Liver (tissue), 9 donors: ENCODE results near the gene STARD9. TPM values are rescaled to one million over a fixed set of nuclear protein-coding genes. Genes with fewer than 3 reads are reported as not detected.

Experiments used
- DNase-seq: peaks from one replicate; pipeline ENCODE4 v3.0.0-alpha.2; 2017; ENCODE audit warnings: low spot score
- H3K27ac ChIP-seq, 2 donors: one replicate each; pipeline ENCODE4 v1.7.0; 2013; ENCODE audit warnings: inconsistent platforms in 2 of 2, low read length in 2 of 2, control low read depth in 1 of 2, low read depth in 1 of 2, mild to moderate bottlenecking in 1 of 2
- H3K27me3 ChIP-seq, 4 donors: one replicate each; pipeline versions ENCODE4 v1.6.1 to v1.7.0; 2013; ENCODE audit warnings: low read length in 3 of 4, inconsistent platforms in 1 of 4, mild to moderate bottlenecking in 1 of 4, moderate library complexity in 1 of 4; ENCODE audit not compliant: control insufficient read depth in 4 of 4, insufficient read depth in 4 of 4
- H3K36me3 ChIP-seq, 4 donors: one replicate each; pipeline versions ENCODE4 v1.6.1 to v1.7.0; 2013; ENCODE audit warnings: low read length in 3 of 4, mild to moderate bottlenecking in 3 of 4, low read depth in 1 of 4, moderate library complexity in 1 of 4; ENCODE audit not compliant: control insufficient read depth in 4 of 4, insufficient read depth in 3 of 4
- H3K4me1 ChIP-seq, 4 donors: one replicate each; pipeline versions ENCODE4 v1.6.1 to v1.7.0; 2013; ENCODE audit warnings: low read length in 3 of 4, mild to moderate bottlenecking in 3 of 4, moderate library complexity in 1 of 4; ENCODE audit not compliant: control insufficient read depth in 4 of 4, insufficient read depth in 4 of 4
- H3K4me3 ChIP-seq, 3 donors: one replicate each; pipeline versions ENCODE4 v1.6.1 to v1.7.0; 2013; ENCODE audit warnings: low read length in 3 of 3, control low read depth in 1 of 3, low read depth in 1 of 3, mild to moderate bottlenecking in 1 of 3
- H3K9ac ChIP-seq, 2 donors: one replicate each; pipeline ENCODE4 v1.7.0; 2013; ENCODE audit warnings: low read length in 2 of 2, mild to moderate bottlenecking in 2 of 2, moderate library complexity in 2 of 2, control low read depth in 1 of 2, low read depth in 1 of 2
- H3K9me3 ChIP-seq, 4 donors: one replicate each; pipeline versions ENCODE4 v1.6.1 to v1.7.0; 2013; ENCODE audit warnings: low read length in 3 of 4; ENCODE audit not compliant: control insufficient read depth in 4 of 4
- CTCF ChIP-seq: fragments of 150-350 bp; IDR thresholded peaks from 2 replicates; pipeline ENCODE4 v1.5.1; 2017; ENCODE audit warnings: improper control_type of control experiment, low read depth, low read length; ENCODE audit not compliant: missing input control
- FOXA1 ChIP-seq: IDR thresholded peaks from 2 replicates; pipeline ENCODE4 v1.6.1; 2016; ENCODE audit warnings: antibody characterized with exemption
- FOXA2 ChIP-seq: IDR thresholded peaks from 2 replicates; pipeline ENCODE4 v1.6.1; 2016; ENCODE audit warnings: antibody characterized with exemption
- GABPA ChIP-seq, 2 donors: IDR thresholded peaks in 1 of 2; conservative IDR thresholded peaks in 1 of 2; 2 replicates each; pipeline ENCODE4 v1.6.1; 2016; ENCODE audit warnings: antibody characterized with exemption in 2 of 2, mild to moderate bottlenecking in 1 of 2, moderate library complexity in 1 of 2
- HNF4G ChIP-seq: IDR thresholded peaks from 2 replicates; pipeline ENCODE4 v1.6.1; 2016; ENCODE audit warnings: antibody characterized with exemption
- JUND ChIP-seq, 2 donors: IDR thresholded peaks; 2 replicates each; pipeline ENCODE4 v1.6.1; 2016; ENCODE audit warnings: antibody characterized with exemption in 2 of 2
- MAX ChIP-seq: IDR thresholded peaks from 2 replicates; pipeline ENCODE4 v1.6.1; 2016; ENCODE audit warnings: antibody characterized with exemption
- NR2F2 ChIP-seq: IDR thresholded peaks from 2 replicates; pipeline ENCODE4 v1.6.1; 2016; ENCODE audit warnings: antibody characterized with exemption
- REST ChIP-seq: IDR thresholded peaks from 2 replicates; pipeline ENCODE4 v1.6.1; 2016; ENCODE audit warnings: antibody characterized with exemption, mild to moderate bottlenecking
- RXRA ChIP-seq, 2 donors: IDR thresholded peaks; 2 replicates each; pipeline ENCODE4 v1.6.1; 2017 to 2018; ENCODE audit warnings: antibody characterized with exemption in 2 of 2, mild to moderate bottlenecking in 1 of 2
- TAF1 ChIP-seq: conservative IDR thresholded peaks from 2 replicates; pipeline ENCODE4 v1.6.1; 2016; ENCODE audit warnings: antibody characterized with exemption, mild to moderate bottlenecking
- YY1 ChIP-seq: IDR thresholded peaks from 2 replicates; pipeline ENCODE4 v1.6.1; 2016; ENCODE audit warnings: antibody characterized with exemption, mild to moderate bottlenecking
- WGBS: extraction: QIAGEN DNeasy Blood & Tissue Kit; methylation state at CpG from one replicate; pipeline ENCODE4 v1.1.7; 2013; 5-methylcytosine and 5-hydroxymethylcytosine counted together
- polyA plus RNA-seq, 2 donors: library from polyadenylated mRNA; stranded (reverse) in 1 of 2; unstranded in 1 of 2; fragments of 200-250 nt in 1 of 2; fragments of >200 nt in 1 of 2; fragmentation: Nextera tagmentation in 1 of 2; extraction: Ambion mirVana in 1 of 2; gene quantifications; one replicate each; pipeline versions ENCODE4 v1.2.1 to v1.2.3, GENCODE V29; 2013 to 2015
- total RNA-seq, 2 donors: library from RNA; depleted of rRNA; stranded (reverse); fragments of >200 nt; gene quantifications; one replicate each; pipeline ENCODE4 v1.2.3, GENCODE V29; 2014
- donor health status: healthy.
- donor health status: healthy.
- donor health status: healthy.
- donor health status: healthy.
- donor health status: healthy.

Gene STARD9
- total and polyA plus RNA-seq, 4 donors: 0.26 to 3.9 (median 0.54) TPM

- TF ChIP-seq REST: no peak
- TF ChIP-seq YY1: no peak
- TF ChIP-seq RXRA (IDR thresholded peaks at IDR 0.05): no peak
- no peak for TF ChIP-seq GABPA (IDR thresholded peaks at IDR 0.05 in 1 of 2, conservative IDR thresholded peaks at IDR 0.05 in 1 of 2)
These were observed 135.3 kb downstream of the STARD9 start (continued) for GRCh38 chr15:42710662-42711061.

- DNase-seq: no peak
- H3K9ac ChIP-seq: no peak overlapping the region
- H3K4me1 ChIP-seq: peaks cover 0 to 2% (median 0%) of the 10 kb centered on the region in 4 donors
- H3K4me3 ChIP-seq: no peak overlapping the region
- no peak overlapping the region for H3K27ac ChIP-seq
- no peaks in the 10 kb centered on the region for H3K27me3 ChIP-seq
- TF ChIP-seq HNF4G: no peak
- no peak for TF ChIP-seq TAF1
- TF ChIP-seq CTCF: no peak
- no peaks in the 10 kb centered on the region for H3K36me3 ChIP-seq
- WGBS: 97% methylated on average over 3 of the region's 3 CpGs
- no peaks in the 10 kb centered on the region for H3K9me3 ChIP-seq
These were observed 136.3 kb downstream of the STARD9 start for GRCh38 chr15:42711746-42712145.

GRCh38 chr15:42712584-42712983 is 137.2 kb downstream of the STARD9 start:
- H3K9me3 ChIP-seq: no peaks in the 10 kb centered on the region
- H3K27me3 ChIP-seq: no peaks in the 10 kb centered on the region
- no peak for TF ChIP-seq RXRA (IDR thresholded peaks at IDR 0.05)
- TF ChIP-seq JUND (IDR thresholded peaks at IDR 0.05): no peak
- no peak for TF ChIP-seq FOXA2
- TF ChIP-seq TAF1: no peak
- no peak for TF ChIP-seq MAX
- TF ChIP-seq FOXA1: no peak
- no peak for TF ChIP-seq REST
- no peak for TF ChIP-seq GABPA (IDR thresholded peaks at IDR 0.05 in 1 of 2, conservative IDR thresholded peaks at IDR 0.05 in 1 of 2)
- TF ChIP-seq NR2F2: no peak
- no peak for TF ChIP-seq HNF4G
- no peak for DNase-seq
- no peak overlapping the region for H3K9ac ChIP-seq
- no peak overlapping the region for H3K27ac ChIP-seq
- no peaks in the 10 kb centered on the region for H3K4me1 ChIP-seq
- H3K4me3 ChIP-seq: no peak overlapping the region
- H3K36me3 ChIP-seq: no peaks in the 10 kb centered on the region
- WGBS: 97% methylated on average over 4 of the region's 4 CpGs
